ENCODE results near the gene CDC42BPG.

The CDC42BPG gene

DNA sequence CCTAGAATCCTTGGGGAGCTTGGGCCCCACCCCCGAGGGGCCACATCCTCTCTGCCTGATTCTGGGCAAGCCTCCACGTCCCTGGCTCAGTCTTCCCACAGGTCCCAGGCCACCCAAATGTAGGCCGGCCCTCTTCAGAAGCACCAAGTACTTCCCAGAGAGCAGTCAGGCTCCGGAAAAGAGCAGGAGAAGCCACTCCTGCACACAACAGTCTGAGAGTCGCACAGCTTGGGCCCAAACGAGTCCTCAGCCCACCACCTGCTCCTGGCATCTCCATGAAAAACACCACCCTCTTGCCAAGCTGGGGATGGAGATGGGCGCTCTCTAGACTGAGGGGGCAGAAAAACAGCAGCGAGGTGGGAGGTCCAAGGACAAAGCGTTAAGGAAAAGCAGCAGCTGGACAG lies 18.5 kb upstream of the CDC42BPG start:
- Histone ChIP-seq H3K9me3 (ENCODE audit: control insufficient read depth, insufficient read depth, low read length) (no peaks in the 10 kb centered on the region), H3K4me3 (ENCODE audit: low read depth, low read length) (no peak overlapping the region), H3K27me3 (ENCODE audit: control insufficient read depth, insufficient read depth, low read length) (no peaks in the 10 kb centered on the region), H3K27ac (ENCODE audit: low read depth, low read length) (peak overlapping the region; percentile 68), H3K4me1 (ENCODE audit: control insufficient read depth, insufficient read depth, low read length) (peaks cover 21% of the 10 kb centered on the region), H3K9ac (ENCODE audit: low read depth, low read length) (no peak overlapping the region), H3K36me3 (ENCODE audit: control insufficient read depth, insufficient read depth, low read length) (no peaks in the 10 kb centered on the region; the same call in 1 of the 2 replicates)

DNA sequence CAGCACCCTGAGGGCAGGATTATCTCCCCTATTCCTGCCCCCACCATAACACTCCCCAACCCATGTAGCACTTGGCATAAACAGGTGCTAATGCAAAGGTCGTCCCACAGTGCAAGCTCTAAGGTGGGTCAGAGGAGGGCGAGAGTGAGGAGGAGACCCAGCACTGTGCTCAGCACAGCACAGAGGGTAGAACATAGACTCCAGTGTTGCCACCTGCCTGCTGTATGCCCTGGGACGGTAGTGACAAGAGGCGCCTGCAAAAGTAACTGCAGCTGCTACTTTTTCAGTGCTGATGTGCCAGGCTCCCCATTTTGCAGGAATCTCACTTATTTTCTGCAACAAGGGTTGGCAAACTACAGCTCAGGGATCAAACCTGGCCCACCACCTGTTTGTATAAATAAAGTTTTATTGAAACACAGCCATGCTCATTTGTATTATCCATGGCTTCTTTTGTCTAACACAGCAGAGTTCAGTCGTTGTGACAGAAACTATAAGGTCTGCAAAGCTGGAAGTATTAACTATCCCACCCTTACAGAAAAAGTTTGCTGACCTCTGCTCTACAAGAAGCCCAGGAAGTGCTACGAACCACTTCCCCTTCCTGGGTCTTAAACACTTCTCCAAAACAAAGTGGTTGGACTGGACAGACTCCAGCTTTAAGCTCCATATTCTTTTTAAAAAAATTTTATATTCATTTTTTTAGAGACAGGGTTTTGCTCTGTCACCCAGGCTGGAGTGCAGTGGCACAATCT lies 16.9 kb upstream of the CDC42BPG start:
- Histone ChIP-seq H3K4me1 (ENCODE audit: control insufficient read depth, insufficient read depth, low read length) (peaks cover 21% of the 10 kb centered on the region), H3K9me3 (ENCODE audit: control insufficient read depth, insufficient read depth, low read length) (no peaks in the 10 kb centered on the region), H3K4me3 (ENCODE audit: low read depth, low read length) (no peak overlapping the region), H3K36me3 (ENCODE audit: control insufficient read depth, insufficient read depth, low read length) (peaks cover 3% of the 10 kb centered on the region), H3K9ac (ENCODE audit: low read depth, low read length) (no peak overlapping the region), H3K27me3 (ENCODE audit: control insufficient read depth, insufficient read depth, low read length) (no peaks in the 10 kb centered on the region), H3K27ac (ENCODE audit: low read depth, low read length) (no peak overlapping the region)

DNA sequence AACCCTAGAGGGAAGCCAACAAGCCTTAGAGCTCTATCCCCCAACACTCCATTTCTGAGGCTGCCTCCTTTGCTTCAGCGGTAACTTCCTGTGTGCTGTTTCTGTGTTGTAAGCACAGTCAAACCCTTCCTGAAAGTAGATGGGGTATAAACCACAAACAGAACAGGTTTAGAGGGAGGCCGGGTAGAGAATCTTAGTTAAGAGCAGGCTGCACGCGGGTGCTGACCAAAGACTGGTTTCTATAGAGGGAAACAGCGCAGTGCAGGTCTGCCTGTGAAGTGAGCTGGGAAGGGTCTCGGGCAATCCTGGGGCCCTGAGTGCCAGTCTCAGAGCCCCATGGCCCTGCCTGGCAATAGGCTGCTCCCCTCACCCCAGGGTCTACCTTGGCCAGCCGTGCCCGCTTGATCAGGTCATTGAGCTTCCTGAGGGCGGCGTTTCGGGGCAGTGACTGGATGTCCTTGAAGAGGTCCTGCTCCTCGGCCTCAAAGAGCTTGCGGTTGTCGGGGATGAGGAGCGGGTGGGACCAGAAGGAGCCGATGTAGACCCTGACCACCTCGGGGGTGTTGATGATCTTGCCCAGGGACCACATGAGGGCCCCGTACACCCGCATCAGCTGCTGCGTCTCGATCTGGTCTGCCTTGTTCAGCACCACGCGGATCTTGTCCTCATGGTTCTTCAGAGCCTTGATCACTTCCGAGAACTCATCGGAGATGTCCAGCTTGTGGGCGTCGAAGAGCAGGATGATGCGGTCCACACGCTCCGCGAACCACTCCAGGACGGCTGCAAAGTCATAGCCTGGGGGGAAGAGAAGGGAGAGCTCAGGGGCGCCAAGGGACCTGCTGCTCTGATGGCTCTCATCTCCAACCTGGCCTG lies 15.3 kb upstream of the CDC42BPG start:
- Histone ChIP-seq H3K9me3 (ENCODE audit: control insufficient read depth, insufficient read depth, low read length) (no peaks in the 10 kb centered on the region), H3K9ac (ENCODE audit: low read depth, low read length) (no peak overlapping the region), H3K27ac (ENCODE audit: low read depth, low read length) (no peak overlapping the region), H3K36me3 (ENCODE audit: control insufficient read depth, insufficient read depth, low read length) (peaks cover 4% of the 10 kb centered on the region), H3K4me1 (ENCODE audit: control insufficient read depth, insufficient read depth, low read length) (peaks cover 23% of the 10 kb centered on the region), H3K4me3 (ENCODE audit: low read depth, low read length) (no peak overlapping the region), H3K27me3 (ENCODE audit: control insufficient read depth, insufficient read depth, low read length) (no peaks in the 10 kb centered on the region)

GRCh38 chr11:64858467-64859263 lies 14.2 kb upstream of the CDC42BPG start:
- no peak overlapping the region for H3K27ac ChIP-seq (ENCODE audit: low read depth, low read length)
- H3K9ac ChIP-seq (ENCODE audit: low read depth, low read length), result no peak overlapping the region
- H3K4me1 ChIP-seq (ENCODE audit: control insufficient read depth, insufficient read depth, low read length), result peaks cover 11% of the 10 kb centered on the region
- H3K4me3 ChIP-seq (ENCODE audit: low read depth, low read length), result no peak overlapping the region
- no peaks in the 10 kb centered on the region for H3K9me3 ChIP-seq (ENCODE audit: control insufficient read depth, insufficient read depth, low read length)
- H3K27me3 ChIP-seq (ENCODE audit: control insufficient read depth, insufficient read depth, low read length), result no peaks in the 10 kb centered on the region
- H3K36me3 ChIP-seq (ENCODE audit: control insufficient read depth, insufficient read depth, low read length), result peaks cover 12% of the 10 kb centered on the region

DNA sequence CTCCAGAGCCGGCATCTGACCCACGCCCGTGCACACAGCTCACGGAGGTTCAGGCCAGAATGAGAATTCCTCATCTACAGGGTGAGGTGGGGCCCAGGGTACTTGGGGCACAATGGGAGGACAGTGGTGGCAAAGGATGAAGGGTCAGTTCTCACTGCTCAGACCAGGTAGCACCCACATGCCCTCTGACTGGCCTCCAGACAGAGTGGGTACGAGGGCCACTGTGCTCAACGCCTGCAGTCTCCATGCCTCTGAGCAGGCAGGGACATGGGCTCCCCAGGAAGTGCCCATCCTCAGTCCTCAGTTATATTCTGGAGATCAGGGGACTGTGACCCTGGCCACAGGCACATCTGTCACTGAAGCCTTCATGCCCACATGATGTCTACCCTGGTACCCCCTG lies 13.0 kb upstream of the CDC42BPG start:
- peaks cover 14% of the 10 kb centered on the region for H3K36me3 ChIP-seq (ENCODE audit: control insufficient read depth, insufficient read depth, low read length)

DNA sequence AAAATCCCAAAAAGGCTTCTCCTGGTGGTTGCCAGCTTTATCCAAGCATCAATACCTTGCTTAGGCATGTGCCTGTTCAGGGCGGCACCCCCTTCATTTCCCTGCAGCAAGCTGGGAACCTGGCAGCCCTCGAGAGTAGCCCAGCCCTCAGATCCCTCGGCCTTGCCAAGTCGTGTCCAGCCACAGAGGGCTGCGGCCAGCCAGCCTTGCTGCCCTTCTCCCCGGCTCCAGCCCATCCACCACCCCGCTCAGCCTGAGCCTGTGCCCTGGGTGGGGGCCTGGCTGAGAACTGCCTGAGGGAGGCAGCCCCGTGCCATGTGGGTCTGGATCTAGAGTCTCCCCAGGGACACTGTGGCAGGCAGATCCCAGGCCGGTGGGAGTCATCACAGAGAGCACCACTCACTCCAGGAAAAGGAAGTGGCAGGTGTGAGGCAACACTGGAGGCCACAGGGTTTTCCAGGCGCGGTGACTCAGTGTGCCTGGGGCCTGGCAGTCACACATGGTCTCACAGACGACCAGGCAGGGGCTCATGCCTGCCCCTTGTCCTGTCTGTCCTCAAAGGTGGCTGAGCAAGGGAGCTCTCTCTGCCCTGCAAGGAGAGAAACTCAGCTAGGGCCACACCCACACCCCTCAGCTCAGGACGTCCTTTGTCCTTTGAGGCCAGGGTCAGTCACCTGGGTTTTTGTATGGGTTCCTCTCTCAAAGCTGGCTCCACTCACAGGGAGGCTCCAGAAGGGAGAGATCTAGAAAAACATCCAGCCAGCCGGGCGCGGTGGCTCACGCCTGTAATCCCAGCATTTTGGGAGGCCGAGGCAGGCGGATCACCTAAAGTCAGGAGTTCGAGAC lies 12.2 kb upstream of the CDC42BPG start:
- Histone ChIP-seq H3K36me3 (ENCODE audit: control insufficient read depth, insufficient read depth, low read length) (peaks cover 14% of the 10 kb centered on the region), H3K9ac (ENCODE audit: low read depth, low read length) (no peak overlapping the region), H3K4me1 (ENCODE audit: control insufficient read depth, insufficient read depth, low read length) (peaks cover 3% of the 10 kb centered on the region; the same call in 1 of the 2 replicates), H3K9me3 (ENCODE audit: control insufficient read depth, insufficient read depth, low read length) (no peaks in the 10 kb centered on the region), H3K4me3 (ENCODE audit: low read depth, low read length) (no peak overlapping the region), H3K27me3 (ENCODE audit: control insufficient read depth, insufficient read depth, low read length) (no peaks in the 10 kb centered on the region), H3K27ac (ENCODE audit: low read depth, low read length) (no peak overlapping the region)

More for the DNA sequence above, 13.0 kb upstream of the CDC42BPG start:
- Histone ChIP-seq H3K9me3 (ENCODE audit: control insufficient read depth, insufficient read depth, low read length) (no peaks in the 10 kb centered on the region), H3K4me1 (ENCODE audit: control insufficient read depth, insufficient read depth, low read length) (peaks cover 3% of the 10 kb centered on the region; the same call in 1 of the 2 replicates), H3K27ac (ENCODE audit: low read depth, low read length) (no peak overlapping the region), H3K27me3 (ENCODE audit: control insufficient read depth, insufficient read depth, low read length) (no peaks in the 10 kb centered on the region), H3K9ac (ENCODE audit: low read depth, low read length) (no peak overlapping the region), H3K4me3 (ENCODE audit: low read depth, low read length) (no peak overlapping the region)

DNA sequence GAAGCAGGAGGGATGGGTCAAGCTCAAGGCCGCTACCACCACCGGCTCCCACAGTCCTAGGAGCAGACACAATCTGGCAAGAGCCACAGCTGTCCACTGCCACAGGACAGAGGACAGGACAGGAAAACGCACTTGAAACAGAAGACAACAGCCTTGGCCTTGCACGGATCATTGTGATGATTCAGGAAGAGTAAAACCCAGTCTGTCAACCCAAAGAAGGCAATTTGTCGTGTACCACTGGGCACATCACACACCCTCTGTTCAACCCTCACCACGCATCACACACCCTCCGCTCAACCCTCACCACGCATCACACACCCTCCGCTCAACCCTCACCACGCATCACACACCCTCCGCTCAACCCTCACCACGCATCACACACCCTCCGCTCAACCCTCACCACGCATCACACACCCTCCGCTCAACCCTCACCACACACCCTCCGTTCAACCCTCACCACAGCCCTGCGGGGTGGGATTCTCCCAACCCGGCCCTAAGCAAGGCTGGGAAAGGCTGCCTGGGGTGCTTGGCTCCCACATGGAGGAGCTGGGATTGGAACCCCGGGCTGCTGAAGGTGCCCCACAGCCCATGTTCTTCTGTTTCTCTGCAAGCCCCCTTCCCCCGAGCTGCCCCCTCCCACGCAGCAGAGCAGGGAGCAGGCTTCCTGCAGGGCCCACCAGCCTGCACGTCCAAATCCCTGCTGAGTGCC lies 11.3 kb upstream of the CDC42BPG start:
- Histone ChIP-seq H3K27me3 (ENCODE audit: control insufficient read depth, insufficient read depth, low read length) (no peaks in the 10 kb centered on the region), H3K4me1 (ENCODE audit: control insufficient read depth, insufficient read depth, low read length) (peaks cover 3% of the 10 kb centered on the region; the same call in 1 of the 2 replicates), H3K36me3 (ENCODE audit: control insufficient read depth, insufficient read depth, low read length) (peaks cover 14% of the 10 kb centered on the region), H3K9me3 (ENCODE audit: control insufficient read depth, insufficient read depth, low read length) (no peaks in the 10 kb centered on the region), H3K27ac (ENCODE audit: low read depth, low read length) (peak overlapping the region; percentile 61), H3K4me3 (ENCODE audit: low read depth, low read length) (no peak overlapping the region), H3K9ac (ENCODE audit: low read depth, low read length) (no peak overlapping the region)

GRCh38 chr11:64854534-64855502 lies 10.4 kb upstream of the CDC42BPG start:
- peaks cover 3% of the 10 kb centered on the region; the same call in 1 of the 2 replicates for H3K4me1 ChIP-seq (ENCODE audit: control insufficient read depth, insufficient read depth, low read length)
- peaks cover 14% of the 10 kb centered on the region for H3K36me3 ChIP-seq (ENCODE audit: control insufficient read depth, insufficient read depth, low read length)
- no peak overlapping the region for H3K4me3 ChIP-seq (ENCODE audit: low read depth, low read length)
- H3K9ac ChIP-seq (ENCODE audit: low read depth, low read length), result no peak overlapping the region
- H3K9me3 ChIP-seq (ENCODE audit: control insufficient read depth, insufficient read depth, low read length), result no peaks in the 10 kb centered on the region
- peak overlapping the region; percentile 61 for H3K27ac ChIP-seq (ENCODE audit: low read depth, low read length)
- no peaks in the 10 kb centered on the region for H3K27me3 ChIP-seq (ENCODE audit: control insufficient read depth, insufficient read depth, low read length)

- H3K36me3 ChIP-seq (ENCODE audit: control insufficient read depth, insufficient read depth, low read length), result peaks cover 14% of the 10 kb centered on the region
- H3K27me3 ChIP-seq (ENCODE audit: control insufficient read depth, insufficient read depth, low read length), result no peaks in the 10 kb centered on the region
- H3K9ac ChIP-seq (ENCODE audit: low read depth, low read length), result no peak overlapping the region
- H3K4me1 ChIP-seq (ENCODE audit: control insufficient read depth, insufficient read depth, low read length), result peaks cover 4% of the 10 kb centered on the region
- no peak overlapping the region for H3K4me3 ChIP-seq (ENCODE audit: low read depth, low read length)
- no peaks in the 10 kb centered on the region for H3K9me3 ChIP-seq (ENCODE audit: control insufficient read depth, insufficient read depth, low read length)
- H3K27ac ChIP-seq (ENCODE audit: low read depth, low read length), result no peak overlapping the region
Observed at GRCh38 chr11:64854157-64854533, 9.7 kb upstream of the CDC42BPG start.

All from HUES48 (cell line).